Suprapubic skin (tissue), 4 donors: Measurements from ENCODE around the gene ARRDC3.

Experiments used
- CTCF ChIP-seq, 2 donors: fragments of 200-600 bp in 1 of 2; fragments of 450-650 bp in 1 of 2; sonication (generic) in 1 of 2; IDR thresholded peaks; one replicate each; pipeline ENCODE4 v1.5.1; 2016 to 2019; ENCODE audit warnings: antibody characterized with exemption in 2 of 2, mild to moderate bottlenecking in 1 of 2, moderate library complexity in 1 of 2
- POLR2A ChIP-seq, 2 donors: fragments of 450-650 bp; IDR thresholded peaks; one replicate each; pipeline ENCODE4 v1.6.1; 2017; ENCODE audit warnings: antibody characterized with exemption in 2 of 2, mild to moderate bottlenecking in 2 of 2, moderate library complexity in 2 of 2
- POLR2AphosphoS5 ChIP-seq, 3 donors: sonication (generic); formaldehyde crosslinking; IDR thresholded peaks; one replicate each; pipeline ENCODE4 v1.6.1; 2017; ENCODE audit warnings: antibody characterized with exemption in 3 of 3

GRCh38 chr5:91361790-91362189 lies 21.3 kb downstream of the ARRDC3 start:
- no peak for TF ChIP-seq POLR2A (IDR thresholded peaks at IDR 0.05)
- TF ChIP-seq CTCF (IDR thresholded peaks at IDR 0.05) = no peak
- no peak for TF ChIP-seq POLR2AphosphoS5 (IDR thresholded peaks at IDR 0.05)
